Measurements from ENCODE around the gene BMERB1.
A peak's percentile ranks its signal among the peaks of the same experiment; 100 is the strongest.
"Not testable (repeated sequence)": the region's sequence is repeated elsewhere in the genome, so short reads cannot be mapped to it uniquely, and the experiment has no call there.

Gene BMERB1

DNA sequence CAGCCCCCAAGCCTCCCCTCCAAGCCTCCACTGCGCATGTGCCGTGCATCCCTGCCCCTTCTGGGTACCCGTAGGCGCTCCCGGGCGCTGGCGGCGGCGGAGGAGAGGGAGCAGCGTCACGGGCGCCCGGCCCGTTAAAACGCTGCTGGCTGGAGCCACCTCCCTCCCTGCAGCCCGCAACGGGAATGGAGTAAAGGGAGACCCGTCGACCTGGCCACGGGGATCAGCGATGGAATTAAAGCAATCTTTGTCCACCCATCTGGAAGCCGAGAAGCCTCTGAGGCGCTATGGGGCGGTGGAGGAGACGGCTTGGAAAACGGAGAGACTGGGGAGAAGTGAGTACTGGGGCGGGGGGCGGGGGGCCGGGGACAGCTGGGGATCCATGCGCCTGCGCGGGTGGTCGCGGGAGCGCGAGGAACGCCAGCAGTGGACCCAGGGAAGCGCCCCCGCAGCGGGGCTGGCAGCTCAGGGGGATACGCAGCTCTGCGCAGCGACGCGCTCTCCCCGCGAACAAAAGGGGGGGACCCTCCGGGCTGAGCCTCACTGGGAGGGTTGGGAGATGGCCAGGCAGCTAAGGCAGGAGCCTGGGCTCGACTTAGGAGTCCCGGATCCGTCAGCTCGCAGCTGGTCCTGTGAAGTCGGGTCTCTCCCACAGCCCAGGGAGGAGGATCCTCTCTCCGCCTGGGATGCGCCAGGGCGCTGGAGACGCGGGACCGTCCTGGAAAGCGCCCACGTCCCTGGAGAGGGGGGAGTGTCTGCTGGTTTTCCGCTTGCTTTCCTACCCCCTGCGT, at the start of gene BMERB1:
Gene BMERB1 (plus strand): TSS at position 164 of the 791 bp plus-strand sequence. CDS start 66 bp downstream, at position 230.
- peak; percentile 26 to 42 for DNase-seq

DNA sequence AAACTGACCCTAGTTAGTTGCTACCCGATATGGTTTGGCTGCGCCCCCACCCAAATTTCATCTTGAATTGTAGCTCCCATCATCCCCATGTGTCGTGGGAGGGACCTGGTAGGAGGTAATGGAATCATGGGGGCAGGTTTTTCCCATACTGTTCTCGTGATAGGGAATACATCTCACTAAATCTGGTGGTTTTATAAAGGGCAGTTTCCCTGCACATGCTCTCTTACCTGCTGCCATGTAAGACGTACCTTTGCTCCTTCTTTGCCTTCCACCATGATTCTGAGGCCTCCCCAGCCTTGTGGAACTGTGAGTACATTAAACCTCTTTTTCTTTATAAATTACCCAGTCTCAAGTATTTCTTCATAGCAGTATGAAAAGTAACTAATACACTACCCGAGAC, 46.3 kb upstream of the BMERB1 start:
- DNase-seq = not testable (repeated sequence)

DNA sequence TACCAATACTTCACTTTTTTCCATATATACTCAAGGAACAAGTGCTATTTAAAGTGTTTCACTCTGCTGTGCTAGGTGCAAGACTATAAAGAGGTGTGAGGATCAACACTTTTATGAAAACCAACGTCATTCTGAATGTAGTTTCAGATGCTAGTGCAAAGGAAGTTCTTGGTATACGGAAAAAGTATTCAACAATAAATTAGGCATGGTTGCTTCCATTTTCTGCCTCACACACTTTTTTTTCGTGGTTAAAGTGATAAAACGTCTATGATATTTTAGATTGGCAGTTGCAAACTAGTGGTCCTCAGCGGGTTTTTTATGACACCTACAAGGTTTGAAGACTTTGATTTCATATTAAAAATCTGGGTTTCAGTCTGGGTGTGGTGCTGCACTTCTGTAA, 44.5 kb upstream of the BMERB1 start:
- peak in 1 of 2 donors; percentile 24 for DNase-seq

DNA sequence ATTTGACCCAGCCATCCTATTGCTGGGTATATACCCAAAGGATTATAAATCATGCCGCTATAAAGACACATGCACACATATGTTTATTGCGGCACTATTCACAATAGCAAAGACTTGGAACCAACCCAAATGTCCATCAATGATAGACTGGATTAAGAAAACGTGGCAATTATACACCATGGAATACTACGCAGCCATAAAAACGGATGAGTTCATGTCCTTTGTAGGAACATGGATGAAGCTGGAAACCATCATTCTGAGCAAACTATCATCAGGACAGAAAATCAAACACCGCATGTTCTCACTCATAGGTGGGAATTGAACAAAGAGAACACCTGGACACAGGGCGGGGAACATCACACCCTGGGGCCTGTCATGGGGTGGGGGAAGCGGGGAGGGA, 41.4 kb upstream of the BMERB1 start:
- not testable (repeated sequence) for DNase-seq

DNA sequence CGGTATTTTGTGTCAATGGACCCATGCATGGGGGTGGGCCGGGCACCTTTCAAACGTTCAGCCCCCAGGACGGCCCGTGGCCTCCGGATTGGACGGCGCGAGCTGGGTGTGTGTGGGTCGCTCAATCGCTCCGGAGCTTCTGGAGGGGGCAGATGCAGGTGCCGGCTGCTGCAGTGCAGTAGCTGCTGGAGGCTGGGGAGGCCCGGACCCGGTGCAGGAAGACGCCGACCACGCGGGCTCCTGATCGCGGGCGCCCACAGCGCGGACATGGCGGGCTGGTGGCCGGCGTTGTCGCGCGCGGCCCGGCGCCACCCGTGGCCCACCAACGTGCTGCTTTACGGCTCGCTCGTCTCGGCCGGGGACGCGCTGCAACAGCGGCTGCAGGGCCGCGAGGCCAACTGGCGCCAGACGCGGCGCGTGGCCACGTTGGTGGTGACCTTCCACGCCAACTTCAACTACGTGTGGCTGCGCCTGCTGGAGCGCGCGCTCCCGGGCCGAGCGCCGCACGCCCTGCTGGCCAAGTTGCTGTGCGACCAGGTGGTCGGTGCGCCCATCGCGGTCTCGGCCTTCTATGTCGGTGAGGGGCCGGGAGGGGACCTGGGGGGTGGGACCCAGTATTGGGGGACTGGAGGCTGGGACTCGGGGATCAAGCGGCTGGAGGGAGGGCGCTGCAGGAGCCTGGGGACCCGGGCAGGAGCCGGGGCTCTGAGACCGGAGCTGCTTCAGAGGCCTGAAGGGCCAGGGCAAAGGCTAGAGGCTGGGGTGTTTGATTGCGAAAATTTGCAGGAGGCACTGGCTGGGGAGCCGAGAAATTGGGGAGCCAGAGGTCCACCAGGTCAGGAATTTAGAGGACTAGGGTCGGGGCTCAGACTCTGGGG, 38.5 kb upstream of the BMERB1 start, which contains the start of gene MPV17L:
Gene MPV17L (plus strand): TSS at position 124 of the 878 bp plus-strand sequence. CDS start 144 bp downstream, at position 268.
- DNase-seq = not testable (repeated sequence)

DNA sequence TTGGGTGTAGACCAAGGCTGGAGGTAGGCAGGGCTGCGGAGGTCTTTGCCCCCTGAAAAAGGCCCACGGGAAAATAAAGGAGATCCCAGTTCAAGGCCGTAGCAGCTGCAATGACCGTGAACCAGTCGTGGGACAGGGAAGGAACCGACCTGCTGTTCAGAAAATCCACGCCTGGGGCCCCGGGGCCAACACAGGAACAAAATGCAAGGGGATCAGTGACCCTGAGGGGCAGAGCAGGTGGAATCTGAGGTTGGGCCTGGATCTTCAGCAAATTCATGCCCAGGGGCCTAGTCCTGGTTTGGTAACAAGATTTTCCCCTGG, 37.9 kb upstream of the BMERB1 start:
- not testable (repeated sequence) for DNase-seq

DNA sequence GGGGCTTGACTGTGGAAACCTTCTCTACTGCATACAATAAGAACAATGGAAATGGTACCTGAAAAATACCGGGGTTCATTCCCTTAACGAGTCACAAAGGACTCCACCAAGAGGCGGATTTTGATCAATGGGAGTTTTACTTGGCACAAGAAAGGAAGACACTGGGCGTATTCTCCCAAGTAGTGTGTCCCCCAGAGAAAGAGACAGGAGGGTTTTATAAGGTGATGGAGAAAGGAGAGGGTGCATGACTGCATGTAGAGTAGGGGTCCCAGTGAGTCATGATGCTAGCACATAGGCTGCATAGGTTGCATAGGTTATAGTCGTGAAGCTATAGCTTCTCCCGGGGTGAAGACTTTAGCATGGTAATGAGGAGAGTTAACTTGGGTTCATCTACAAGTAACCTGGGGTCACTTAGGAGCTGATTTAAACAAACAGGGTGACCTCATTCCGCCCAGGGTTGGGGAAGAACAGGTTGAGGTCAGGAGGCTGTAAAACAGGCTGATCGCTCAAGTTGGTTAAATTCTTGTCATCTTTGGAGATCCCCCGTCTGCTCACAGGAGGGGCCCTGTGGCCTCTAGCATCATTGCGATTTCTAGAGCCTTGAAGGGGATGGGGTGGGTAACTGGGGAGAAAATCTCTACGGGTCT, 37.3 kb upstream of the BMERB1 start:
- DNase-seq = no peak

DNA sequence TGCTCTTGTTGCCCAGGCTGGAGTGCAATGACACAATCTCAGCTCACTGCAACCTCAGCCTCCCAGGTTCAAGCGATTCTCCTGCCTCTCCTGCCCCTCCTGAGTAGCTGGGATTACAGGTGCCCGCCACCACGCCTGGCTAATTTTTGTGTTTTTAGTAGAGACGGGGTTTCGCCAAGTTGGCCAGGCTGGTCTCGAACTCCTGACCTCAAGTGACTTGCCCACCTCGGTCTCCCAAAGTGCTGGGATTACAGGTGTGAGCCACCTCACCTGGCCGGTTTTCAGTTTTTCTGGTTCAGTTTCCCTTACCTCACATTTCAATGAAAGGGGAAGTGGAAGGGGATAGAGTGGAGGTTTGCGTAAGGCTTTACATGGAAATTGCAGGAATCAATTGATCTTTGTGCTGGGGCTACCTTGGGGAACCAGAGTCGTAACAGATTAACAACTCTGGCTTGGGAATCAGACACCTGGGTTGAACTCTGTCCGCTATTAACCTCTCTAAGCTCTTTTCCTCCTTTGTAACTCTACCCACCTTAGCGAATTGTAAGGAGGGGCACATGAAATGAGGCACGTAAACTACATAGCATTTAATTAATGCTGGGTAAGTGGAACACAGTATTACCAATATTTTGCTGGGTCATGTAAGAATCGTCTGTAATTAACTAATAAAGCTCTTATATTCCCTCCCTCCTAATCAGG, 35.6 kb upstream of the BMERB1 start:
- no peak for DNase-seq

DNA sequence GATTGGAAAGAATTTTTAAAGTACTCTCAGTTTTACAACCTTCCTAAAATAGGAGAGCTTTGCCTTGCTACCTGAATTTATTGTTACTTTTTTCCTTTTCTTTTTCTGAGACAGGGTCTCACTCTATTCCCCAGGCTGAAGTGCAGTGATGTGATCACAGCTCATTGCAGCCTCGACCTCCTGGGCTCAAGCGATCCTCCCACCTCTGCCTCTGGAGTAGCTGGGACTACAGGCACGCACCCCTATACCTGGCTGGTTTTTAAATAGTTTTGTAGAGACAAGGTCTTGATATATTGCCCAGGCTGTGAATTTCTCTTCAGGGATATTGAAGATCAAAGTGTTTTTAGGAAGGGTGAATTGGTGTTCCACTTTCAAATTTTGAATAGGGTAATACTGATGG, 35.1 kb upstream of the BMERB1 start:
- DNase-seq = no peak

DNA sequence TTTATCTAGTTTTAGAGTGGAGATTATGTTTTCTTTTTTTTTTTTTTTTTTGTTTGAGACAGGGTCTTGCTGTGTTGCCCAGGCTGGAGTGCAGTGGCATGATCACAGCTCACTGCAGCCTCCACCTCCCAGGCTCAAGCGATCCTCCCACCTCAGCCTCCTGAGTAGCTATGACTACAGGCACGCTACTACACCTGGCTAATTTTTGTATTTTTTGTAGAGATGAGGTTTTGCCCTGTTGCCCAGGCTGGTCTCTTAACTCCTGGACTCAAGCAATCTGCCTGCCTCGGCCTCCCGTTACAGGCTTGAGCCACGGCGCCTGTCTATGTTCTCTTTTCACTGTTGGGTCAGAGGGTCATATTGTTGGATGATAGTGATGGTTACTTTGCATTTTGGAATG, 34.1 kb upstream of the BMERB1 start:
- DNase-seq = not testable (repeated sequence)

DNA sequence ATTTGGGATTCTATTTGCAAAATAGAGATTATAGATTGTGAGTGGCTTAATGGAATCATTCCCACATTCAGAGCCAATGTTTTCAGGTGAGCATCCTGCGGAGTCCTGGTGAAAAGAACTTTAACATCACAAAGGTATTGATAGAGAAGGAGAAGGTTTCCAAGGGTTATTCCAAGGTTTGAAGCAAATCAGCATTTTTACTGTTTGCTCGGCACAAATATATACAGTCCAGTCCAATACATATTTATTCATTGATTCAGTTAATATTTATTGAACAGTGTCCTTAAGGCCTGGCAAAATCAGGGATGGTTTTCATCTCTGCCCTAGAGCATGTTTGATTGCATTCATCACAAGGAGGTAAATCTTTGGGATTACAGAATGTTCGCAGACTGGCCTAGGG, 32.4 kb upstream of the BMERB1 start:
- no peak for DNase-seq

DNA sequence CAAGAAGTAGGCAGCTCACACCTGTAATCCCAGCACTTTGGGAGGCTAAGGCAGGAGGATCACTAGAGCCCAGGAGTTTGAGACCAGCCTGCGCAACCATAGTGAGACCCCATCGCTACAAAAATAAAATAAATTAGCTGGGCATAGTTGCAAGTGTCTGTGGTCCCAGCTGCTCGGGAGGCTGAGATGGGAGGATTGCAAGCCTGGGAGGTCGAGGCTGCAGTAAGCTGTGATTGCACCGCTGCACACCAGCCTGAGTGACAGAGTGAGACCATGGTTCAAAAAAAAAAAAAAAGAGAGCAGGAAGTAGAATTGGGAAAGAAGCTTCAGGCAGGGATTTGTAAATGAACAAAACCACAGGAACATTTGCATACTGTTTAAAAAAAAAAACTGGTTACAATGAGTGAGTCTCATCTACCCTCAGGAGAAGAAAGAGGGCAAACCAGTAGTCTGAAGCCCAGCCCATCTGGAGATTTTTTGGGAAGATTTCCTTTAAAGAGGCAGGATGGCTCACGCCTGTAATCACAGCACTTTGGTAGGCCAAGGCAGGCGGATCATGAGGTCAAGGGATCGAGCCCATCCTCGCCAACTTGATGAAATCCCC, 30.9 kb upstream of the BMERB1 start:
- no peak for DNase-seq

DNA sequence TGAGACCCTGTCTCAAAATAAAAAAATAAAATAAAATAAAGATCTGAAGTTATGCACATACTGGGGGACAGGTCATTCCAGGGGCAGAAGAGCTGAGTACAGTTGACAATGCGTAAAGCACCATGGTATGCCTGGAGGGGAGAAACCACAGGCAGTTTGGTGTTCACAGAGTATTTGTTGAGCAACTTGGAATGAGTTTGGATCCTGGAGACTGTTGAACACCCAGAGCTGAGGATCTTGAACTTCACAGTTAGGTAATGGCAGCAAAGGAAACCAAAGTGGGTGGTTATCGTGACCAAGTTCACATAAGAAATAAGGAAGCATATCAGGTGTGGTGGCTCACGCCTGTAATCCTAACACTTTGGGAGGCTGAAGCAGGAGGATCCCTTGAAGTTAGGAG, 30.3 kb upstream of the BMERB1 start:
- DNase-seq = not testable (repeated sequence)

DNA sequence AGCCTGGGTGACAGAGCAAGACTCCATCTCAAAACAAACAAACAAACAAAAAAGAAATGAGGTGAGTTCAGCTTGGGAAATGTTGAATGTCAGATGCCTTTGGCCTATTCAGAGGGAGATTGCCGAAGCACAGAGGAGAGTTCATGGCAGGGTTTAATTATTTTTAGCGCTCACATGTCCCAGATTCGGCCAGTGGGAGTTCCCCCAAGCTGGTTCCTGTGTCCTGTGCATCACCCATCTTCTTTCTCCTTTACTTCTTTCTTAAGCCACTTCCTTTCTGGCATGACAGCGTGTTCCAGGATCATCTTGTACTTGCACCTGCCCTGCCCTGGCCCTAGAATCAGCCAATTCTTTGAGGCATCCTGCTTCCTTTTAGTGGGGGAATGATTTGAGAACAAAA, 29.6 kb upstream of the BMERB1 start:
- DNase-seq = peak in 1 of 2 donors; percentile 49

DNA sequence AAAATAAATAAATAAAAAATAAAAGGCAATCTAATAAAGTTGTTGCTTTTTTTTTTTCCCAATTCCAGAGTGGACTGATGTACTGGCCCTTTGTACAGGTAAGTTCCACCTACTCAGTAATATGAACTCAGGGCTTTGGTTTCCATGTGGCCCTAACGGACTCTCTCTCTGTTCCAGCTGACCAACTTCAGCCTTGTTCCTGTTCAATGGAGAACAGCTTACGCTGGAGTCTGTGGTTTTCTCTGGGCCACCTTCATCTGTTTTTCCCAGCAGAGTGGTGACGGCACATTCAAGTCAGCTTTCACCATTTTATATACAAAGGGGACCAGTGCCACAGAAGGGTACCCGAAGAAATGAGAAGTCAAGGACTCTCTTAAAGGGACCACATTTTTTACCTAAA, 26.6 kb upstream of the BMERB1 start:
- DNase-seq = not testable (repeated sequence)

DNA sequence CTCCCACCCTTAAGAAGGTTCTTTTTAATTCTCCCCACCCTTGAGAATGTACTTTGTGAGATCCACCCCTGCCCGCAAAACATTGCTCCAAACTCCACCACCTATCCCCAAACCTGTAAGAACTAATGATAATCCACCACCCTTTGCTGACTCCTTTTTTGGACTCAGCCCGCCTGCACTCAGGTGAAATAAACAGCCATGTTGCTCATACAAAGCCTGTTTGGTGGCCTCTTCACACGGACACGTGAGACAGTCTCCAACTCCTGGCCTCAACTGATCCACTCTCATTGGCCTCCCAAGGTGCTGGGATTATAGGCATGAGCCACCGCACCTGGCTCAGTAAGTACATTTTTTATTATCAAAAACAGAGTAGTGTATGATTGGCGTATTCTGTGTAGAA, 24.9 kb upstream of the BMERB1 start:
- not testable (repeated sequence) for DNase-seq

DNA sequence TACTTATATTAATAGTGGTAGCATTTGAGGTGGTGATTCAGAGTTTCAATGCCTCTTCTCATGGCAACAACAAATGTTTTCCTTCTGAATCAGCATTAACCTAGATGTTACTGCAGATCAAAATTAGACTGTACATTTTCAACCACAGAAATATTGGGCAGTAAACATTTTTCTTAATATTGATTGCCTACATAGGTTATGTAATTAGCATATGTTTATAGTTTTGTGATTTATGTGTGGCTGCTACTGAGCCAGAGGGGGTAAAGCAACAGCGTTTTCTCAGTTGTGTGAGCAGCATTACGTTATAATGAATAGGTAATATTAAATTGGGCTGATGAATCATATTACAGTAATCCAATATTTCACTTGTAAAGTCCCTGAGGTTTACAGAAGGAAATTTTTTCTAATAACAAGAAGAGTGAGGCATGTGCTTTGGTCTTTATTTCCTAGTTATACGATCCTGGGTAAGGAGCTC, 18.8 kb upstream of the BMERB1 start:
- no peak for DNase-seq

DNA sequence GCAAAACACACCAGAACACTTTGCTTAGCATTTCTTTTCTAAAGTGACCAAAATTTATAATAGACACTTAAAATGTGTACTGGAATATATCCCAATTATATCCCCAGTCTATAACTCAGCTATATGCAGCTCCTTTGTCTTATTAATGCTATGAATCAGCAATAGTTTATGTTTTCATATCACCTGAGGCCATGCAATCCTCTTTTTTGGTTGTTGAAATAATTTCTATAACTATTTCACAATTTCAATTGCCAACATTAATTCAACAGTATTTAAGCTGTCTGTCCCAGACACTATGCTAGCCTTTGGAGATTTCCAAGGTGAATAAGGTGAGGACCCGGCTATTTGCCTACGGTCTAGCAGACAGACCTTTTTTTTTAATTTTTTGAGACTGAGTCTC, 17.2 kb upstream of the BMERB1 start:
- DNase-seq = no peak

DNA sequence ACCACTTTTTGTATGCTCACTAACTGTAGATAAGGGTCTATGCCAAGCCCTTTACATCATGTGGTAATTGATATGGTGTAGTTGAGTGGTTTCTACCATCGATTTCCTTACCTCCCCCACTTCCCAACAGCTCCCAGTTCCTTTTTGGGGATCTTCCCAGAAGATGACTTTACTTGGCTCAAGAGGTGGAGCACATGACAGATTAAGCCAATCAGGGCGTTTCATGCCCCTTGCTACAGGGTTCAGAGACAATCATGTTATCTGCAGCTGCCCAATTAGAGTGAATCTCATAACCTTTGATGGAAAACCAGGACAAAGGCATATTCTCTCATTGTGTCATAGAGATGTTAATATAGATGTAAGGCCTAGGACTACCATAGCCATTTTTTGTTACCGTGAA, 16.2 kb upstream of the BMERB1 start:
- no peak for DNase-seq

DNA sequence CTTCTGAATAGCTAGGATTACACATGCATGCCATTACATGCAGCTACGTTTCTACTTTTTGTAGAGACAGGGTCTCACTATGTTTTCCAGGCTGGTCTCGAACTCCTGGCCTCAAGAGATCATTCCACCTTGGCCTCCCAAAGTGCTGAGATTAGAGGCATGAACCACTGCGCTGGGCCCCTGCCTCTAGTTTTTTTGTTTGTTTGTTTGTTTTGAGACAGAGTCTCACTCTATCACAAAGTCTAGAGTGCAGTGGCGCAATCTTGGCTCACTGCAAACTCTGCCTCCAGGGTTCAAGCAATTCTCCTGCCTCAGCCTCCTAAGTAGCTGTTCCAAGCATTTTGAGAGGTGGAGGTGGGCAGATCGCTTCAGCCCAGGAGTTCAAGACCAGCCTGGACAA, 12.7 kb upstream of the BMERB1 start:
- DNase-seq = not testable (repeated sequence)

DNA sequence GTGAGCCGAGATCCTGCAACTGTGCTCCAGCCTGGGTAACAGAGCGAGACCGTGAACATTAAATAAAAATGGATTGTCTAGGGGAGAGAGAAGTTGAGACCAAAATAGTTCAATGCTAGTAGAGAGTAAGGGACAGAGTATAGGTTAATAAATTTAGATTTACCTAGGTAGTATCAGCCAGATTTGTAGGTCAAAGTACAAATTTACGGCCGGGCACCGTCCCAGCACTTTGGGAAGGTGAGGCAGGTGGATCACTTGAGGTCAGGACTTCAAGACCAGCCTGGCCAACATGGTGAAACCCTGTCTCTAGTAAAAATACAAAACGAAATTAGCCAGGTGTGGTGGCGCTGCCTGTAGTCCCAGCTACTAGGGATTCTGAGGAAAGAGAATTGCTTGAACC, 12.2 kb upstream of the BMERB1 start:
- no peak for DNase-seq

DNA sequence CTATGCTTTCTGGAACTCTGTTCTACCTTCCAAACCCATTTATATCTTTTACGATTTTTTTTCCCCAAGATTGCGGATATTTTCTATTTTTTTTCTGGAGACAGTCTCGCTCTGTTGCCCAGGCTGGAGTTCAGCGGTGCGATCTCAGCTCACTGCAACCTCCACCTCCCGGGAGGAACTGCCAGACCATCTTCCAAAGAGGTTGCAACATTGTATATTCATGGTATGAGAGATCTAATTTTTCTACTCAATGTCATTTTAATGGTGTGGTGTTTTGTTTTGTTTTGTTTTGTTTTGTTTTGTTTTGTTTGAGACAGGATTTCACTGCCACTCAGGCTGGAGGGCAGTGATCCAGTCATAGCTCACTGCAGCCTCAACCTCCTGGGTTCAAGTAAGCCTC, 8.5 kb upstream of the BMERB1 start:
- DNase-seq = no peak

Data from CD4-positive, alpha-beta T cell treated with Interleukin-4 for 1 hour (primary cell).